Measurements from ENCODE around the gene CTPS1.

Gene CTPS1

DNA sequence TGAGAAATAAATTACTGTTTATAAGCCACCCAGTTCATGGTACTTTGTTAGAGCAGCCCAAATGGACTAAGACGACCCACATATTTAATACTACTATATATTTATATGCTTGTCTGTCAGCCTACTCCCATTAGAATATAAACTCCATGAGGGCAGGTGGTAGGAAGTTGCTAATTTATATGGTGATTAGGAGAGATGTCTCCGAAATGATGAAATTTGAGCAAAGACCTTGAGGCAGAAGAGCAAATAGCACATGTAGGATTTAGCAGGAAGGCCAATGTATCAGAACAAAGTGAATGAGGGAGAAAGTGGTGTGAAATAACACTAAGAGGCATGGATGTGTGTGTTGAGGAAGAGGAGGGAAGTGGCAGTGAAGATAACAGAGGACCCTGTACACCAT, 52.7 kb downstream of the CTPS1 start:
- Histone ChIP-seq H3F3A (ENCODE audit: insufficient read depth, low read length) (no peaks in the 10 kb centered on the region), H3K4me1 (ENCODE audit: low read length) (no peaks in the 10 kb centered on the region), H3K27ac (ENCODE audit: low read length) (no peak overlapping the region), H3K9me2 (replicated peaks; ENCODE audit: insufficient read depth, low read length) (no peaks in the 10 kb centered on the region), H3K4me2 (ENCODE audit: low read depth, low read length) (no peak overlapping the region), H3K79me2 (ENCODE audit: low read length) (no peaks in the 10 kb centered on the region), H4K20me1 (ENCODE audit: insufficient read depth, low read length) (no peaks in the 10 kb centered on the region), H3K9me3 (replicated peaks; ENCODE audit: insufficient read depth, low read length) (no peaks in the 10 kb centered on the region), H3K4me3 (ENCODE audit: low read length) (no peak overlapping the region), H3K27me3 (replicated peaks; ENCODE audit: insufficient read depth, low read length) (no peaks in the 10 kb centered on the region), H3K36me3 (replicated peaks; ENCODE audit: insufficient read depth, low read length) (no peaks in the 10 kb centered on the region; the same call in 1 of the 2 replicates), H3K9ac (ENCODE audit: low read length) (no peak overlapping the region), H2AFZ (ENCODE audit: low read length) (no peak overlapping the region)
- no peak for TF ChIP-seq EZH2 (optimal IDR thresholded peaks at IDR 0.05; ENCODE audit: low read depth, low read length)
- TF ChIP-seq, protein P1, sequence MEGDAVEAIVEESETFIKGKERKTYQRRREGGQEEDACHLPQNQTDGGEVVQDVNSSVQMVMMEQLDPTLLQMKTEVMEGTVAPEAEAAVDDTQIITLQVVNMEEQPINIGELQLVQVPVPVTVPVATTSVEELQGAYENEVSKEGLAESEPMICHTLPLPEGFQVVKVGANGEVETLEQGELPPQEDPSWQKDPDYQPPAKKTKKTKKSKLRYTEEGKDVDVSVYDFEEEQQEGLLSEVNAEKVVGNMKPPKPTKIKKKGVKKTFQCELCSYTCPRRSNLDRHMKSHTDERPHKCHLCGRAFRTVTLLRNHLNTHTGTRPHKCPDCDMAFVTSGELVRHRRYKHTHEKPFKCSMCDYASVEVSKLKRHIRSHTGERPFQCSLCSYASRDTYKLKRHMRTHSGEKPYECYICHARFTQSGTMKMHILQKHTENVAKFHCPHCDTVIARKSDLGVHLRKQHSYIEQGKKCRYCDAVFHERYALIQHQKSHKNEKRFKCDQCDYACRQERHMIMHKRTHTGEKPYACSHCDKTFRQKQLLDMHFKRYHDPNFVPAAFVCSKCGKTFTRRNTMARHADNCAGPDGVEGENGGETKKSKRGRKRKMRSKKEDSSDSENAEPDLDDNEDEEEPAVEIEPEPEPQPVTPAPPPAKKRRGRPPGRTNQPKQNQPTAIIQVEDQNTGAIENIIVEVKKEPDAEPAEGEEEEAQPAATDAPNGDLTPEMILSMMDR (IDR thresholded peaks at IDR 0.05; ENCODE audit: low read length), result no peak
- TF ChIP-seq EZH2phosphoT487 (IDR thresholded peaks at IDR 0.05; ENCODE audit: low read length), result no peak
- no peak for DNase-seq

DNA sequence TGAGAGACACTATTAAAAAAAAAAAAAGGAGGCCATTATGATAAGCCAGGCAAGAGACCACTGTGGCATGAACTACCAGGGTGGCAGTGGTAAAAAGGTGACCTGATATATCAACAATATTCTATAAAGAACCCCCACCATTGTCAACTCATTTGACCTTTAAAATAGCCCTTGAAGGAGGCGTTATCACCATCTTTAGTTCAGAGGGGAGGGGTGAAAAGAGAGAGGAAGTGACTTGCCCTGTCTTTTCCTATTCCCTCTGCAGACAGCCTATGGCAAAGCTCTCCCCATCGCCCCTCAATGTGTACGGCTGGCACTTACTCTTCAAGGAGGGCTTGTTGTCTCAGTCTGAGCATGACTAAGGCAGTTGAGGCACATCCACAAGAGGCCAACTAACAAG, 53.8 kb downstream of the CTPS1 start:
- H3K36me3 ChIP-seq (replicated peaks; ENCODE audit: insufficient read depth, low read length), result no peaks in the 10 kb centered on the region; the same call in none of the 2 replicates
- no peaks in the 10 kb centered on the region for H3K4me1 ChIP-seq (ENCODE audit: low read length)
- no peak overlapping the region for H3K4me2 ChIP-seq (ENCODE audit: low read depth, low read length)
- H3K79me2 ChIP-seq (ENCODE audit: low read length), result no peaks in the 10 kb centered on the region
- H3K9me2 ChIP-seq (replicated peaks; ENCODE audit: insufficient read depth, low read length), result no peaks in the 10 kb centered on the region
- DNase-seq, result no peak
- H3K9ac ChIP-seq (ENCODE audit: low read length), result no peak overlapping the region
- no peak overlapping the region for H3K27ac ChIP-seq (ENCODE audit: low read length)
- H3F3A ChIP-seq (ENCODE audit: insufficient read depth, low read length), result no peaks in the 10 kb centered on the region
- H2AFZ ChIP-seq (ENCODE audit: low read length), result no peak overlapping the region
- H3K4me3 ChIP-seq (ENCODE audit: low read length), result no peak overlapping the region
- no peaks in the 10 kb centered on the region for H3K27me3 ChIP-seq (replicated peaks; ENCODE audit: insufficient read depth, low read length)
- TF ChIP-seq EZH2phosphoT487 (IDR thresholded peaks at IDR 0.05; ENCODE audit: low read length), result no peak
- TF ChIP-seq, protein P1 (IDR thresholded peaks at IDR 0.05; ENCODE audit: low read length), result no peak
- no peak for TF ChIP-seq EZH2 (optimal IDR thresholded peaks at IDR 0.05; ENCODE audit: low read depth, low read length)
- no peaks in the 10 kb centered on the region for H4K20me1 ChIP-seq (ENCODE audit: insufficient read depth, low read length)
- H3K9me3 ChIP-seq (replicated peaks; ENCODE audit: insufficient read depth, low read length), result no peaks in the 10 kb centered on the region

DNA sequence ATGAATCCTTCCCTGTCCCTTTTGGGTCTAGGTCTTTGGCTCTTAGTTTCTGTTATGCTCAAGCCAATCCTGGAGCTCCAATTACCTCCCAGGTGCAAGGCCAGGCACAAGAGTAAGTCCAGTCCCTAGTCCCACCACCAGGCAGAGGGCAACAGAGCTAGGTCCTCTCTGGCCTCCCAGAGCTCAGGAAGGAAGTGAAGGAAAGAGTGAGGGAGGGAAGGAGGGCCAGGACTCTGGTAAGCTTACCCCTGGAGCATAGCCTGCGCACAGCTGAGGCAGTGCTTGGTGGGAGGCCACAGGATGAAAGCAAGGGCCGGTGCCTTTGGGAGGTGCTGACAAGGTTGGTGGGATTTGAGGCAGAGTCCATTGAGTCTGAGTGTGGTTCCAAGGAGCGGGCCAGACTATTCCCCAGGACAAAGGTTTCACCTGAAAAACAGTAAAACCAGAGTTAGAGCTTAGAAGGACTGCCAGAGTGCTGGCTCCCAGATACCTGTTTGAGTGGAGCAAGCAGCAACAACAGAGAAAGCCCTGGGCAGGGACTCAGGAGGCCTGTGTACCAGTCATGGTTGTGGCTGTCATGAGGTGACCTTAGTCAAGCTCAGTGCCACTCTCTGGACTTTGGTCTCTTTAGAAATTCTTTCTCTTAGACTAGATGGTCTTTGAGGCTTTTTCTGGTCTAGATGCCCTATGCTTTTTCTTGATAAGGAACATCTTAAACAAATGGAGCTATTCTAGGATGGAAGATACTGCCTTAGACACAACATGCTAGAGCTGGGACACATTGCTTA, 57.8 kb downstream of the CTPS1 start:
- Histone ChIP-seq H3K4me1 (ENCODE audit: low read length) (no peaks in the 10 kb centered on the region), H3K4me2 (ENCODE audit: low read depth, low read length) (no peak overlapping the region), H3K36me3 (replicated peaks; ENCODE audit: insufficient read depth, low read length) (no peaks in the 10 kb centered on the region; the same call in none of the 2 replicates), H3K79me2 (ENCODE audit: low read length) (no peaks in the 10 kb centered on the region), H3K9ac (ENCODE audit: low read length) (no peak overlapping the region), H3K9me3 (replicated peaks; ENCODE audit: insufficient read depth, low read length) (no peaks in the 10 kb centered on the region), H2AFZ (ENCODE audit: low read length) (no peak overlapping the region), H3F3A (ENCODE audit: insufficient read depth, low read length) (no peaks in the 10 kb centered on the region), H3K4me3 (ENCODE audit: low read length) (no peak overlapping the region), H3K9me2 (replicated peaks; ENCODE audit: insufficient read depth, low read length) (no peaks in the 10 kb centered on the region), H3K27ac (ENCODE audit: low read length) (no peak overlapping the region), H4K20me1 (ENCODE audit: insufficient read depth, low read length) (no peaks in the 10 kb centered on the region), H3K27me3 (replicated peaks; ENCODE audit: insufficient read depth, low read length) (no peaks in the 10 kb centered on the region)
- TF ChIP-seq, protein P1 (IDR thresholded peaks at IDR 0.05; ENCODE audit: low read length), result no peak
- TF ChIP-seq EZH2phosphoT487 (IDR thresholded peaks at IDR 0.05; ENCODE audit: low read length) (no peak), EZH2 (optimal IDR thresholded peaks at IDR 0.05; ENCODE audit: low read depth, low read length) (no peak)
- no peak for DNase-seq

All from MM.1S (cell line).